Trophoblast cell (in vitro differentiated cells and primary cell): ENCODE data around the gene DENND1A.

Experiments
- DNase-seq, 2 donors: peaks; one replicate each; pipeline ENCODE4 v3.0.0-alpha.2; 2016
- H2AFZ ChIP-seq: 2 replicates; pipeline ENCODE4 v1.6.1; 2013; ENCODE audit warnings: low read length, moderate library complexity, mild to moderate bottlenecking; ENCODE audit not compliant: insufficient read depth, poor library complexity
- H2AK5ac ChIP-seq: 2 replicates; pipeline ENCODE4 v1.6.1; 2013; ENCODE audit warnings: mild to moderate bottlenecking, low read length
- H2BK120ac ChIP-seq: 2 replicates; pipeline ENCODE4 v1.6.1; 2013; ENCODE audit warnings: low read length, mild to moderate bottlenecking, moderate library complexity; ENCODE audit not compliant: insufficient read depth, poor library complexity
- H2BK12ac ChIP-seq: 2 replicates; pipeline ENCODE4 v1.6.1; 2013; ENCODE audit warnings: mild to moderate bottlenecking, low read length, moderate library complexity
- H2BK5ac ChIP-seq: 2 replicates; pipeline ENCODE4 v1.6.1; 2013; ENCODE audit warnings: low read length, low read depth, moderate library complexity, mild to moderate bottlenecking; ENCODE audit not compliant: poor library complexity
- H3K14ac ChIP-seq: 2 replicates; pipeline ENCODE4 v1.6.1; 2013; ENCODE audit warnings: mild to moderate bottlenecking, low read length
- H3K18ac ChIP-seq: 2 replicates; pipeline ENCODE4 v1.6.1; 2013; ENCODE audit warnings: mild to moderate bottlenecking, low read length
- H3K23ac ChIP-seq: 2 replicates; pipeline ENCODE4 v1.6.1; 2013; ENCODE audit warnings: low read length
- H3K27ac ChIP-seq: 2 replicates; pipeline ENCODE4 v1.5.1; 2013; ENCODE audit warnings: low read depth, mild to moderate bottlenecking, inconsistent platforms, low read length, moderate library complexity
- H3K27me3 ChIP-seq: 2 replicates; pipeline ENCODE4 v1.6.1; 2013; ENCODE audit warnings: inconsistent platforms, mild to moderate bottlenecking, low read length, moderate library complexity; ENCODE audit not compliant: insufficient read depth
- H3K36me3 ChIP-seq, 2 experiments: 1 replicate in 1 of 2; 2 replicates in 1 of 2; pipeline ENCODE4 v1.6.1; 2013; ENCODE audit warnings: low read length in 2 of 2, mild to moderate bottlenecking in 2 of 2, moderate library complexity in 1 of 2; ENCODE audit not compliant: insufficient read depth in 2 of 2, control insufficient read depth in 1 of 2
- H3K4ac ChIP-seq: 2 replicates; pipeline ENCODE4 v1.6.1; 2013; ENCODE audit warnings: low read depth, mild to moderate bottlenecking, low read length, moderate library complexity
- H3K4me1 ChIP-seq, 2 experiments: 1 replicate in 1 of 2; 2 replicates in 1 of 2; pipeline ENCODE4 v1.6.1; 2013; ENCODE audit warnings: low read length in 2 of 2, mild to moderate bottlenecking in 2 of 2, moderate library complexity in 1 of 2; ENCODE audit not compliant: insufficient read depth in 2 of 2, control insufficient read depth in 1 of 2
- H3K4me2 ChIP-seq: 2 replicates; pipeline ENCODE4 v1.6.1; 2013; ENCODE audit warnings: inconsistent platforms, mild to moderate bottlenecking, low read length, moderate library complexity
- H3K4me3 ChIP-seq: 2 replicates; pipeline ENCODE4 v1.5.1; 2013; ENCODE audit warnings: mild to moderate bottlenecking, low read depth, low read length, inconsistent platforms
- H3K79me1 ChIP-seq: one replicate; pipeline ENCODE4 v1.6.1; 2013; ENCODE audit warnings: low read length
- H3K79me2 ChIP-seq: 2 replicates; pipeline ENCODE4 v1.6.1; 2013; ENCODE audit warnings: low read length, mild to moderate bottlenecking; ENCODE audit not compliant: control insufficient read depth, insufficient read depth, poor library complexity
- H3K9ac ChIP-seq: 2 replicates; pipeline ENCODE4 v1.6.1; 2013; ENCODE audit warnings: mild to moderate bottlenecking, low read length
- H3K9me3 ChIP-seq: 2 replicates; pipeline ENCODE4 v1.6.1; 2013; ENCODE audit warnings: low read depth, mild to moderate bottlenecking, control low read depth, inconsistent platforms, low read length; ENCODE audit not compliant: insufficient read depth
- H4K12ac ChIP-seq: 2 replicates; pipeline ENCODE4 v1.6.1; 2013; ENCODE audit warnings: low read depth, mild to moderate bottlenecking, low read length, moderate library complexity
- H4K8ac ChIP-seq: 2 replicates; pipeline ENCODE4 v1.6.1; 2013; ENCODE audit warnings: low read depth, mild to moderate bottlenecking, low read length, moderate library complexity
- H4K91ac ChIP-seq: one replicate; pipeline ENCODE4 v1.6.1; 2013; ENCODE audit warnings: low read depth, mild to moderate bottlenecking, low read length, moderate library complexity
- WGBS: extraction: QIAGEN DNeasy Blood & Tissue Kit; methylation state at CpG from one replicate; pipeline ENCODE4 v1.1.7; 2013; ENCODE audit warnings: missing lambda C conversion rate; ENCODE audit not compliant: insufficient read length, insufficient coverage; ENCODE audit errors: extremely low coverage; 5-methylcytosine and 5-hydroxymethylcytosine counted together

Gene DENND1A

GRCh38 chr9:123495731-123496130 is 434.2 kb downstream of the DENND1A start:
- Histone ChIP-seq H3K9me3 (no peaks in the 10 kb centered on the region), H3K27me3 (no peaks in the 10 kb centered on the region), H2BK12ac (no peak overlapping the region), H2AK5ac (no peak overlapping the region), H3K79me1 (no peaks in the 10 kb centered on the region), H2AFZ (no peak overlapping the region), H3K18ac (no peak overlapping the region), H3K79me2 (no peaks in the 10 kb centered on the region), H3K36me3 (no peaks in the 10 kb centered on the region), H4K8ac (no peak overlapping the region), H3K4me2 (no peak overlapping the region), H4K91ac (no peak overlapping the region), H3K27ac (no peak overlapping the region), H3K4me1 (no peaks in the 10 kb centered on the region), H3K14ac (no peak overlapping the region), H2BK5ac (no peak overlapping the region), H3K4ac (no peak overlapping the region), H3K4me3 (no peak overlapping the region), H4K12ac (no peak overlapping the region), H3K23ac (no peak overlapping the region), H2BK120ac (no peak overlapping the region), H3K9ac (no peak overlapping the region)
- WGBS, result no CpG with 5 or more reads among the region's 7 CpGs
- DNase-seq, result no peak

- Histone ChIP-seq H3K18ac (no peak overlapping the region), H3K27ac (no peak overlapping the region), H3K4me3 (no peak overlapping the region), H2BK120ac (no peak overlapping the region), H3K4me1 (no peaks in the 10 kb centered on the region), H3K79me1 (no peaks in the 10 kb centered on the region), H2BK12ac (no peak overlapping the region), H2AK5ac (no peak overlapping the region), H3K27me3 (no peaks in the 10 kb centered on the region), H2BK5ac (no peak overlapping the region), H3K36me3 (no peaks in the 10 kb centered on the region), H4K91ac (no peak overlapping the region), H3K4ac (no peak overlapping the region), H3K79me2 (no peaks in the 10 kb centered on the region), H3K4me2 (no peak overlapping the region), H4K8ac (no peak overlapping the region), H2AFZ (no peak overlapping the region), H3K9me3 (no peaks in the 10 kb centered on the region), H3K14ac (no peak overlapping the region), H3K23ac (no peak overlapping the region), H4K12ac (no peak overlapping the region), H3K9ac (no peak overlapping the region)
- no peak for DNase-seq
- no CpG with 5 or more reads among the region's 8 CpGs for WGBS
These were observed 436.3 kb downstream of the DENND1A start for GRCh38 chr9:123493627-123494026.

- no peak overlapping the region for H3K23ac ChIP-seq
- H3K9me3 ChIP-seq, result no peaks in the 10 kb centered on the region
- no peak overlapping the region for H4K91ac ChIP-seq
- no peaks in the 10 kb centered on the region for H3K79me1 ChIP-seq
- no peak for DNase-seq
- no peak overlapping the region for H4K8ac ChIP-seq
- H3K18ac ChIP-seq, result no peak overlapping the region
- H3K79me2 ChIP-seq, result no peaks in the 10 kb centered on the region
- no peak overlapping the region for H3K9ac ChIP-seq
- H3K4me3 ChIP-seq, result no peak overlapping the region
- no peak overlapping the region for H2BK12ac ChIP-seq
- no peak overlapping the region for H4K12ac ChIP-seq
- no peak overlapping the region for H3K4ac ChIP-seq
- H2AK5ac ChIP-seq, result no peak overlapping the region
- H2BK120ac ChIP-seq, result no peak overlapping the region
- no peak overlapping the region for H3K4me2 ChIP-seq
- no CpG with 5 or more reads among the region's 6 CpGs for WGBS
- H3K4me1 ChIP-seq, result no peaks in the 10 kb centered on the region
- H3K36me3 ChIP-seq, result no peaks in the 10 kb centered on the region
- H2AFZ ChIP-seq, result no peak overlapping the region
- H3K14ac ChIP-seq, result no peak overlapping the region
- no peak overlapping the region for H3K27ac ChIP-seq
- no peak overlapping the region for H2BK5ac ChIP-seq
- H3K27me3 ChIP-seq, result no peaks in the 10 kb centered on the region
These were observed 439.2 kb downstream of the DENND1A start for GRCh38 chr9:123490688-123491087.

GRCh38 chr9:123488722-123489321 is 441.1 kb downstream of the DENND1A start:
- H3K18ac ChIP-seq, result no peak overlapping the region
- no peak overlapping the region for H2BK120ac ChIP-seq
- H3K79me1 ChIP-seq, result no peaks in the 10 kb centered on the region
- no peak for DNase-seq
- no peak overlapping the region for H3K4ac ChIP-seq
- H3K9ac ChIP-seq, result no peak overlapping the region
- H4K91ac ChIP-seq, result no peak overlapping the region
- H3K27ac ChIP-seq, result no peak overlapping the region
- H3K4me2 ChIP-seq, result no peak overlapping the region
- H3K4me1 ChIP-seq, result no peaks in the 10 kb centered on the region
- no peak overlapping the region for H2AFZ ChIP-seq
- H3K79me2 ChIP-seq, result no peaks in the 10 kb centered on the region
- no peaks in the 10 kb centered on the region for H3K36me3 ChIP-seq
- H2AK5ac ChIP-seq, result no peak overlapping the region
- H3K9me3 ChIP-seq, result peaks cover 2% of the 10 kb centered on the region
- no peak overlapping the region for H3K23ac ChIP-seq
- no peak overlapping the region for H4K8ac ChIP-seq
- no peaks in the 10 kb centered on the region for H3K27me3 ChIP-seq
- H4K12ac ChIP-seq, result no peak overlapping the region
- no peak overlapping the region for H3K14ac ChIP-seq
- H3K4me3 ChIP-seq, result no peak overlapping the region
- no CpG with 5 or more reads among the region's 16 CpGs for WGBS
- H2BK12ac ChIP-seq, result no peak overlapping the region
- H2BK5ac ChIP-seq, result no peak overlapping the region
